GM13977 (cell line): Measurements from ENCODE around the gene CHRND.

Source experiments
- DNase-seq: peaks from one replicate; pipeline ENCODE4 v3.0.0; 2012; ENCODE audit warnings: low spot score
- in situ Hi-C: fragments of 300-500 bp; cut with MboI; formaldehyde crosslinking; loops from one replicate; pipeline ENCODE4 v1.12.0; 2022; ENCODE audit warnings: low sequenced_read_pairs, low pct_unique_long_range_greater_than_20kb, mixed read lengths, inconsistent platforms; ENCODE audit not compliant: unreplicated experiment
- TF ChIP-seq, protein P1 (sequence below): IDR thresholded peaks from 2 replicates; pipeline ENCODE4 v1.5.1; 2012; ENCODE audit warnings: mild to moderate bottlenecking, control low read depth; ENCODE audit not compliant: insufficient read depth; ENCODE audit errors: extremely low read depth, missing control alignments

Gene CHRND

DNA sequence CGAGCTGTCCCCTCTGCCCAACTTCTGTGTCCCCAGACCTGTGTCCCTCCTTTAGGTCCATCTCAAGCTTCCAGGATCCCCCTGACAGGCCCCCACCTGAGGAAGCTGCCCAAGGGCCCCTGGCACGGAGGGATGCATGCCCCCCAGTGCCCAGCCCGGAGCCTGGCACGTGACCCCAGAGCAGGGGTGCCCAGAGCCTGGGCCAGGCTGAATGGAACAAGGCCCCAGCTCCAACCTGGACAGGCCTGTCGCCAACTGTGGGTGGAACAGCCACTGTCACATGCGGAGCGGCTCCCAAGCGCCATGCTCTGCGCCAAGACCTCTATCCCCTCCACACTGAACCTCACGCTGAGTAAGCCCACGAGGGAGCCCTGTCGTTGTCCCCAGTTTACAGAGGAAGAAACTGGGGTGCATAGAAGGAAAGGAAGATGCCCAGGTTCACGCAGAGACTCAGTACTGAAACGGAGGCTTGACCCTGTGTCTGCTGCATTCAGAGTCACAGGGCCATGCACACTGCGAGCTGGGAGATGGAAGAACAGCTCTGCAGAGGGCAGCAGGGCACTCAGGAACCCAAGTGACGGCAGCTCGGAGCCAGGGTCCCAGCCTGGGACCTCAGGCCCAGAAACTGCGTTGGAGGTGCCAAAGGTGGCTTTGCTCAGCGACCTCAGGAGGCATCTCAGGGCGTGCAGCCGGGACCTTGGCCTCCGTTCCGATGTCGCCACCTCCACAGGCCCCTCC is 32.8 kb upstream of the CHRND start:
- TF ChIP-seq, protein P1, sequence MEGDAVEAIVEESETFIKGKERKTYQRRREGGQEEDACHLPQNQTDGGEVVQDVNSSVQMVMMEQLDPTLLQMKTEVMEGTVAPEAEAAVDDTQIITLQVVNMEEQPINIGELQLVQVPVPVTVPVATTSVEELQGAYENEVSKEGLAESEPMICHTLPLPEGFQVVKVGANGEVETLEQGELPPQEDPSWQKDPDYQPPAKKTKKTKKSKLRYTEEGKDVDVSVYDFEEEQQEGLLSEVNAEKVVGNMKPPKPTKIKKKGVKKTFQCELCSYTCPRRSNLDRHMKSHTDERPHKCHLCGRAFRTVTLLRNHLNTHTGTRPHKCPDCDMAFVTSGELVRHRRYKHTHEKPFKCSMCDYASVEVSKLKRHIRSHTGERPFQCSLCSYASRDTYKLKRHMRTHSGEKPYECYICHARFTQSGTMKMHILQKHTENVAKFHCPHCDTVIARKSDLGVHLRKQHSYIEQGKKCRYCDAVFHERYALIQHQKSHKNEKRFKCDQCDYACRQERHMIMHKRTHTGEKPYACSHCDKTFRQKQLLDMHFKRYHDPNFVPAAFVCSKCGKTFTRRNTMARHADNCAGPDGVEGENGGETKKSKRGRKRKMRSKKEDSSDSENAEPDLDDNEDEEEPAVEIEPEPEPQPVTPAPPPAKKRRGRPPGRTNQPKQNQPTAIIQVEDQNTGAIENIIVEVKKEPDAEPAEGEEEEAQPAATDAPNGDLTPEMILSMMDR: no peak
- in situ Hi-C loops: no loop called here
- no peak for DNase-seq

GRCh38 chr2:232493701-232494474 is 32.1 kb upstream of the CHRND start:
- DNase-seq: no peak
- TF ChIP-seq, protein P1: no peak
- in situ Hi-C loops: no loop called here

GRCh38 chr2:232494542-232494941 is 31.4 kb upstream of the CHRND start:
- no peak for DNase-seq
- TF ChIP-seq, protein P1: no peak
- in situ Hi-C loops: no loop called here

DNA sequence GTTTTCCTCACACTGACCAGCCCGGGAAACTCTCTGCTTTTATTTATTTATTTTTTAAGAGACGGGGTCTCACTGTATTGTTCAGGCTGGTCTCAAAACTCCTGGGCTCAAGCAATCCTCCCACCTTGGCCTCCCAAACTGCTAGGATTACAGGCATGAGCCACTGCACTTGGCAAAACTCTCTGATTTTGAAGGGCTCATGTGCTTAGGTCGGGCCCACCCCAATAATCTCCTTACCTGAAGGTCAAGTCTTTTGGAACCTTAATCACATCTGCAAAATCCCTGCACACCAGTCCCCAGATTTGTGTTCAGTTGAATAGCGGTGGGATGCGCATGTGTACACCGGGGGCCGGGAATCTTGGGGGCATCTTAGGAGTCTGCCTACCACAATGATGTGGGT is 30.7 kb upstream of the CHRND start:
- in situ Hi-C loops: no loop called here
- TF ChIP-seq, protein P1: no peak
- DNase-seq: no peak

DNA sequence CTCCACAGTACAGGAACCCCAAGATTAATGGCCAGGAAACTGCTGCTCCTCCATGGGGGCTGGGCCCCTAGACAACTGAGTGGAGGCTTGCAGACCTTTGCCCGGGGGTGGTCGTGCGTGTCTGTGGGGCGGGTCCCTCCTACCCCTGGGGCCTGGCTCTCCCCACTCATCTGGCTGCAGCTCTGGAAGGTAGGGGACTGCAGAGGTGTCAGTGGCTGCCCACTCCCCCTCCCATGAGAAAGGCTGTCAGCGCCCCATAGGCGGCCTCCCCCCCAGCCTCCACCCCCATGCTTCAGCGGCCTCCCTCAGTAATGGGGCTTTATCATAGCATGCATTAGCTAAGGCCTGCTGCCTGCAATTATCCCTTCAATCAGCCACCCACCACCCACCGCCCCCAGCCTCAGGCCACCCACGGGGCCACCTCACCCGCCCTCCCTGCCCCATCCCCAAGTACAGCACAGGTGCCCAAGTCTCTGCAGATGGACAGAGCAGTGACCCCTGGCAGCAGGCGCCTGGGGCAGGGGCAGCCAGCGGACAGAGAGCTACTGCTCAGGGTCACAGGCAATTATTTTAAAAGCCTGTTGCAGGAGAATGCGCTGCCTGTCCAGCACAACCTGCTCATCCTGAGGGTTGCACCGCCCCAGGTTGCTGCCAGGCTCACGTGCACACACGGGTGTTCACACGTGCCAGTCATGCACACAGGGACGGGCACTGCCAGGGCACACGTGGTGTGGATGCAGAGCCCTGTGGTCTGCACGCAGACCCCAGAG is 29.3 kb upstream of the CHRND start:
- TF ChIP-seq, protein P1: no peak
- no peak for DNase-seq
- in situ Hi-C loops: no loop called here

- TF ChIP-seq, protein P1: no peak
- in situ Hi-C loops: no loop called here
- DNase-seq: no peak
These were observed 28.6 kb upstream of the CHRND start for GRCh38 chr2:232497348-232497747.
